K562 (cell line): Measurements from ENCODE around the gene TRERF1. TPM values are rescaled to one million over a fixed set of nuclear protein-coding genes. Genes with fewer than 3 reads are reported as not detected.

Source experiments
- ATAC-seq: fragments of 200-7000 bp; cut with Tn5 transposase; 3 replicates; pipeline ENCODE4 v1.9.1; 2020; ENCODE audit warnings: moderate library complexity
- BruUV-seq: library from RNA; stranded (reverse); fragments of 400-500 nt; replicated peaks from 2 replicates; lab custom pipeline; 2021; lab: Mats Ljungman, UMichigan
- CTCF ChIA-PET: fragments of 300-600 bp; formaldehyde crosslinking; extraction: SDS; loops from one replicate; lab custom pipeline; 2021; ENCODE audit warnings: low intra/inter-chr PET ratio; lab: Yijun Ruan, JAX
- POLR2A ChIA-PET: fragments of 300-600, 350-650 bp; sonication (Branson Sonifier 250); formaldehyde crosslinking; extraction: SDS; loops from one replicate; lab custom pipeline; 2021; ENCODE audit warnings: antibody characterized with exemption, inconsistent platforms; lab: Yijun Ruan, JAX
- DNase-seq, 4 experiments: peaks; one replicate each; pipeline versions ENCODE4 v3.0.0 to v3.0.0-alpha.2; 2011 to 2018; ENCODE audit warnings: low spot score in 3 of 4, mixed read lengths in 3 of 4; ENCODE audit errors: extremely low read depth in 1 of 4
- FAIRE-seq: peaks from 2 replicates; lab custom pipeline; 2011; peaks lifted over from hg19 to GRCh38; lab: Jason Lieb, UNC
- H2AFZ ChIP-seq: 2 replicates; pipeline ENCODE4 v1.6.0; 2011; ENCODE audit warnings: low read depth, low read length, control low read depth, inconsistent platforms
- H3K27ac ChIP-seq: fragments of 200-600 bp; 3 replicates; pipeline ENCODE4 v1.8.0; 2011; ENCODE audit warnings: low read depth, mild to moderate bottlenecking, control low read depth, inconsistent platforms, low read length, moderate library complexity, mixed read lengths; ENCODE audit errors: extremely low read depth
- H3K27me3 ChIP-seq, 2 experiments: fragments of 300-600 bp in 1 of 2; 2 replicates in 1 of 2; 3 replicates in 1 of 2; pipeline versions ENCODE4 v1.6.0 to v1.8.0; 2011; ENCODE audit warnings: inconsistent platforms in 2 of 2, low read length in 2 of 2, mild to moderate bottlenecking in 1 of 2, mixed read lengths in 1 of 2, moderate library complexity in 1 of 2; ENCODE audit not compliant: control insufficient read depth in 2 of 2, insufficient read depth in 2 of 2
- H3K36me3 ChIP-seq: fragments of 300-600 bp; 3 replicates; pipeline ENCODE4 v1.8.0; 2011; ENCODE audit warnings: mild to moderate bottlenecking, low read length, inconsistent platforms; ENCODE audit not compliant: control insufficient read depth, insufficient read depth
- H3K4me1 ChIP-seq, 2 experiments: fragments of 200-600 bp in 1 of 2; replicated peaks in 1 of 2; 2 replicates in 1 of 2; 3 replicates in 1 of 2; pipeline versions ENCODE4 v1.5.1 to v1.8.0; 2011; ENCODE audit warnings: inconsistent platforms in 2 of 2, low read length in 2 of 2, mild to moderate bottlenecking in 1 of 2, mixed read lengths in 1 of 2, moderate library complexity in 1 of 2; ENCODE audit not compliant: control insufficient read depth in 2 of 2, insufficient read depth in 2 of 2
- H3K4me2 ChIP-seq: 2 replicates; pipeline ENCODE4 v1.6.1; 2011; ENCODE audit warnings: low read length, control low read depth, inconsistent platforms, mixed read lengths; ENCODE audit not compliant: insufficient read depth
- H3K4me3 ChIP-seq: fragments of 200-600 bp; sonication (generic), shearing (Covaris generic); 2 replicates; pipeline ENCODE4 v1.5.1; 2016; ENCODE audit warnings: control low read depth, inconsistent platforms
- H3K79me2 ChIP-seq: fragments of 200-600 bp; 3 replicates; pipeline ENCODE4 v1.8.0; 2011; ENCODE audit warnings: low read length, inconsistent platforms; ENCODE audit not compliant: control insufficient read depth, insufficient read depth
- H3K9ac ChIP-seq, 2 experiments: 2 replicates each; pipeline versions ENCODE4 v1.6.0 to v1.6.1; 2011; ENCODE audit warnings: low read depth in 2 of 2, low read length in 2 of 2, control low read depth in 1 of 2, inconsistent platforms in 1 of 2, mild to moderate bottlenecking in 1 of 2, mixed read lengths in 1 of 2; ENCODE audit not compliant: insufficient read depth in 1 of 2
- H3K9me1 ChIP-seq: one replicate; pipeline ENCODE4 v1.6.0; 2011; ENCODE audit warnings: inconsistent platforms, mild to moderate bottlenecking, low read length, moderate library complexity; ENCODE audit not compliant: control insufficient read depth, insufficient read depth
- H3K9me3 ChIP-seq: replicated peaks from 2 replicates; pipeline ENCODE4 v1.5.1; 2011; ENCODE audit warnings: low read depth, low read length, inconsistent platforms; ENCODE audit not compliant: control insufficient read depth, insufficient read depth
- H4K20me1 ChIP-seq: replicated peaks from 2 replicates; pipeline ENCODE4 v1.6.1; 2011; ENCODE audit warnings: low read length, inconsistent platforms, mixed read lengths; ENCODE audit not compliant: control insufficient read depth, insufficient read depth
- HMGN3 ChIP-seq: IDR thresholded peaks from 2 replicates; pipeline ENCODE4 v1.6.1; 2011; ENCODE audit warnings: borderline replicate concordance, low read depth, mild to moderate bottlenecking, mixed read lengths, low read length; ENCODE audit not compliant: insufficient read length; ENCODE audit errors: extremely low read depth
- KAT7 ChIP-seq: sonication (generic); formaldehyde crosslinking; IDR thresholded peaks from 2 replicates; pipeline ENCODE4 v1.8.0; 2022; ENCODE audit warnings: missing genetic modification reagents, mild to moderate bottlenecking, borderline replicate concordance
- KLF16 ChIP-seq: IDR thresholded peaks from 2 replicates; pipeline ENCODE4 v1.6.1; 2016; ENCODE audit warnings: antibody characterized with exemption
- NR2C1 ChIP-seq, 2 experiments: fragments of 450-650 bp; IDR thresholded peaks; 2 replicates each; pipeline ENCODE4 v1.6.1; 2017; ENCODE audit warnings: mild to moderate bottlenecking in 2 of 2, antibody characterized with exemption in 1 of 2, inconsistent platforms in 1 of 2, missing compliant biosample characterization in 1 of 2, missing genetic modification characterization in 1 of 2
- TCF7 ChIP-seq: sonication (generic); IDR thresholded peaks from 2 replicates; pipeline ENCODE4 v1.6.1; 2016; ENCODE audit warnings: antibody characterized with exemption, borderline replicate concordance
- TFAM ChIP-seq: fragments of 250-450 bp; sonication (Bioruptor Pico); conservative IDR thresholded peaks from 2 replicates; pipeline ENCODE4 v1.5.0; 2021; ENCODE audit warnings: mild to moderate bottlenecking, moderate library complexity
- ZNF785 ChIP-seq: fragments of 250-450 bp; sonication (Bioruptor Pico); IDR thresholded peaks from 2 replicates; pipeline ENCODE4 v1.4.0; 2020; ENCODE audit warnings: mild to moderate bottlenecking
- WGBS: fragments of 100-300 bp; shearing (Covaris generic); methylation state at CpG from one replicate; pipeline ENCODE4 v1.1.6; 2016; ENCODE audit warnings: low coverage, mixed read lengths; ENCODE audit not compliant: insufficient coverage; ENCODE audit errors: missing lambda C conversion rate; 5-methylcytosine and 5-hydroxymethylcytosine counted together
- in situ Hi-C: fragments of 300-500 bp; cut with MboI; formaldehyde crosslinking; loops from 4 replicates; pipeline ENCODE4 v1.15.0; 2018; ENCODE audit warnings: inconsistent platforms, mixed read lengths
- intact Hi-C: fragments of 100-400 bp; cut with micrococcal nuclease; formaldehyde crosslinking; loops from 2 replicates; pipeline ENCODE4 v1.14.2; 2022
- polyA plus RNA-seq, 8 experiments: library from polyadenylated mRNA; depleted of rRNA in 4 of 8; stranded (reverse) in 5 of 8; unstranded in 3 of 8; fragments of >200 nt; fragmentation: Nextera tagmentation in 2 of 8; fragmentation: Illumina TruSeq in 1 of 8; extraction: Ambion mirVana in 2 of 8; extraction: Trizol in 1 of 8; gene quantifications; 2 replicates each; pipeline versions ENCODE4 v1.2.1 to v1.2.3, GENCODE V29; 2011 to 2014; ENCODE audit warnings: inconsistent platforms in 1 of 8, missing spikeins in 1 of 8
- total RNA-seq, 7 experiments: library from RNA; depleted of rRNA in 6 of 7; stranded (reverse); fragments of >200 nt in 6 of 7; fragmentation: Illumina TruSeq in 2 of 7; extraction: Trizol in 2 of 7; gene quantifications; 2 replicates each; pipeline versions ENCODE4 v1.2.1 to v1.2.3, GENCODE V29; 2011 to 2021; ENCODE audit warnings: low replicate concordance in 1 of 7

The TRERF1 gene
- total and polyA plus RNA-seq, 9 of the 15 experiments (the other 6 are each of a cell fraction or from before 2014, with no cell fraction given): 0.04 to 0.20 (median 0.07) TPM; not detected in 3

- WGBS: 7% methylated on average over 1 of the region's 1 CpG
- in situ Hi-C loops: no loop called here
- Histone ChIP-seq H3K36me3 (no peaks in the 10 kb centered on the region), H3K9ac (no peak overlapping the region), H2AFZ (no peak overlapping the region), H3K4me3 (no peak overlapping the region), H3K9me3 (no peaks in the 10 kb centered on the region), H3K27me3 (peaks cover 14 to 43% of the 10 kb centered on the region in 2 experiments), H3K79me2 (no peaks in the 10 kb centered on the region), H3K4me1 (no peaks in the 10 kb centered on the region), H3K27ac (no peak overlapping the region), H3K4me2 (no peak overlapping the region), H3K9me1 (no peaks in the 10 kb centered on the region), H4K20me1 (no peaks in the 10 kb centered on the region)
- DNase-seq (no peak), FAIRE-seq (no peak), ATAC-seq (no peak)
- no peak for TF ChIP-seq HMGN3
- no peak for TF ChIP-seq TCF7
- no peak for TF ChIP-seq KAT7 (CRISPR knock-in tag)
- no peak for TF ChIP-seq NR2C1 (IDR thresholded peaks at IDR 0.05)
- no peak for TF ChIP-seq NR2C1 (tag; IDR thresholded peaks at IDR 0.05)
- no peak for TF ChIP-seq KLF16
- no peak for TF ChIP-seq TFAM (CRISPR knock-in tag)
- no peak for TF ChIP-seq ZNF785 (CRISPR knock-in tag)
- POLR2A ChIA-PET: no interaction called here
- no TSS peak for BruUV-seq
- intact Hi-C loops: no loop called here
- CTCF ChIA-PET: no interaction called here
Observed at GRCh38 chr6:42354702-42355101, 97.0 kb downstream of the TRERF1 start.
